Activated CD4-positive, CD25-positive, alpha-beta regulatory T cell treated with anti-CD3 and anti-CD28 coated beads, Interleukin-2, amount 50 U/mL, for 16 hours (primary cell): ENCODE measurements around the gene OR8S1.
"Not testable (repeated sequence)": the region's sequence is repeated elsewhere in the genome, so short reads cannot be mapped to it uniquely, and the experiment has no call there.

ENCODE experiments used
- DNase-seq: peaks from one replicate; pipeline ENCODE4 v3.0.0-alpha.2; 2020; ENCODE audit warnings: low read depth, low spot score

Gene OR8S1

DNA sequence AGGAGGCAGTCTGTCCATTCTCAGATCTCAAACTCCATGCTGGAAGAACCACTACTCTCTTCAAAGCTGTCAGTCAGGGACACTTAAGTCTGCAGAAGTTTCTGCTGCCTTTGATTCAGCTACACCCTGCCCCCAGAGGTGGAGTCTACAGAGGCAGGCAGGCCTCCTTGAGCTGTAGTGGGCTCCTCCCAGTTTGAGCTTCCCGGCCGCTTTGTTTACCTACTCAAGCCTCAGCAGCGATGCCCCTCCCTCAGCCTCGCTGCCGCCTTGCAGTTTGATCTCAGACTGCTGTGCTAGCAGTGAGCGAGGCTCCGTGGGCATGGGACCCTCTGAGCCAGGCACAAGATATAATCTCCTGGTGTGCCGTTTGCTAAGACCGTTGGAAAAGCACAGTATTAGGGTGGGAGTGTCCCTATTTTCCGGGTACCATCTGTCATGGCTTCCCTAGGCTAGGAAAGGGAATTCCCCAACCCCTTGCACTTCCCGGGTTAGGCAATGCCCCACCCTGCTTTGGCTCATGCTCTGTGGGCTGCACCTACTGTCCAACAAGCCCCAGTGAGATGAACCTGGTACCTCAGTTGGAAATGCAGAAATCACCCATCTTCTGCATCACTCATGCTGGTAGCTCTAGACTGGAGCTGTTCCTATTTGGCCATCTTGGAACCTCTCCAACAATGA is 28.4 kb downstream of the OR8S1 start:
- not testable (repeated sequence) for DNase-seq

DNA sequence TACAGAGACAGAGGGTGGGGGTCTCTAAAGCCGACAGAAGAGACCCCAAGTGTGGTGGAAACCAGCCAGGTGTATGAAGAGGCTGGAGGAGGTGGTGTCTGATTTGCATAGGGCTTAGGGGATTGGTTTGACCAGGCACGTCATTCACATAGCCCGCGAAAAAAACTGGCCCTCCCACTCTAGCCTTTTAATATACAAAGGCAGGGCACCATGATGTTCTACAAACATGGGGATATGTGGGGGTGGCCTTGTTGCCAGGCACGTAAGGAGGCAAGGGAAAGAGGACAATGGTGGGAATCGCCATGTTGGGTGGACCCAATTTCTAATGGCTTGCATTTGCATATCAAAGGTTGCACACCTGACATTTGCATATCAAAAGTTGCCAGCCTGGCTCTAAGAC is 31.2 kb downstream of the OR8S1 start:
- no peak for DNase-seq

DNA sequence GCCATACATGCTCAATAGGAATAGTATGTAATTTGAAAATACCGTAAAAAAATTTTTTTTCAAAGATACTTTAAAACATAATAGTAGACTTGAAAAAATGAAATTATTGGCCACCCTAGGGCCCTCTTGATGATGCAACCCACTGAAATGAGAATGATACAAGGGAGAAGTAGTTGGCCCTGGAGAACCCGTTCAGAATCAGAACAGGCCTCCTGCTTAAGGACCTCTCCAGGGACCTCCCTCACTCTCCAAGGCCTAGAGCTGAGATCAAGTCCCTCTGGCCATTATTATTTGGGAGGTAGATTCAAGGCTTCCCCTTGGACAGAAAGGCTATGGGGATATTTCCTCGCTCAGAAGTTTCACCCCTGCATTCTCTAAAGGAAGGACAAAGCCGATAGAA is 32.5 kb downstream of the OR8S1 start:
- DNase-seq: no peak

DNA sequence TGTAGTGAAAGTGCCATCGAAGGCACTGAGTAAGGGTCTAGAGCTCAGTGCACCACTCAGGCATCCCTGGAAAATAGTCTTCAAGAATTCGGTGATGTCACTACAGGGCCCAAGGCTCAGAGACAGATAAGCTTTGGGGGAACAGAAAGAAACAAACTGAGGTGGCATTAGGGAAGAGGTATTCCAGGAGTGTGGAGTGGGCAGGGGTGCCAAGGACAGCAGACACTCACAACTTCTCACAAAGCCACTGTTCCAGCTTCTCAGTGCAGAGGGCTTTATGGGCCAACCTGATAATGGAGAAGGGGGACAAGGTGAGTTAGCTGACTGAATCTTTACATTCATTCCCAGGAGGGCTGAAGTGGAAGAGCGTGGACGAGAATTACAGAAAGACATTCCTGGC is 42.3 kb downstream of the OR8S1 start:
- DNase-seq: no peak

DNA sequence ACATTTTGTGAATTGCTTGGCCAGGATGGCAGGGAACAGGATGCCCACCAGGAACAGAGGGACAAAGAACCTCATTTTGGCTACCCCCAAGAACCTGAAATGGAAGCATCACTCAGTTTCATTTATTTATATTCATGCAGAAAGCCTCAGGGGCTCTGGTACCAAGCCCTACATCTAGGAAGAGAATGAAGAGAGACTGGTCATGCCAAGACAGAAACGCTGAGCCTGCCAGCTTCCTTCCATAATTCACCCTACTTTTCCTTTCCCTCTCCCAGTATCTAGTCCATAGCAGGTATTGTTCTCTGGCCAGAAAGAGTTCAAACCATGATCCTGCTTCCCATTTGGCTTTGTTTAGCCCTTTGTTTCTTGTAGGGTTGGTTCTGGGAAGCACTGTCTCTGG is 44.5 kb downstream of the OR8S1 start, which contains the start of gene LALBA:
Gene LALBA, minus strand, starts transcription at position 101 of the 400 bp plus-strand sequence. Its CDS starts 26 bp downstream, at position 75.
- DNase-seq: no peak

DNA sequence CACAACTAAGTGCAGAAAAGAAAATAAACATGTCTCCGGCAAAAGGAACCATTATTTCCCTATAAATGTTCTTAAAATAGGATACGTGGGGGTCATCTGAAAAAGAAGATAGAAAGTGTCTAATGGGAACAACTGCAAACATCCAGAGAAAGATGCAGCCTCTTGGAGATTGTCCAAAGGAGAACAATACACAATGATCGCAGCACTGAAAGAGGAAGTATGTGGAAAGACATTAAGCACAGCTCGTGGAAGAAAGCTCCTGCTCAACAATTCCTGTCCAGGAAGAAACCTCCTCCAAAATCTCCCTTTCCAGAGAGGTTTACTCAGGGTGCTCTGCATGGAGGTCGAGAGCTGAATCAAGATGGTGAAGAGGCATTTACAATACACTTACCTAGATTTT is 46.9 kb downstream of the OR8S1 start:
- no peak for DNase-seq
